ENCODE data around the gene SMYD3.

The SMYD3 gene

GRCh38 chr1:245938046-245938435 lies 569.0 kb downstream of the SMYD3 start:
- H3K4me1 Mint-ChIP-seq: peaks cover 14 to 21% of the 10 kb centered on the region in 2 donors
- ATAC-seq (replicated peaks) (no peak), DNase-seq (no peak)
- H3K27me3 Mint-ChIP-seq: no peaks in the 10 kb centered on the region
- no peak overlapping the region for H3K4me3 Mint-ChIP-seq
- no peaks in the 10 kb centered on the region for H3K9me3 Mint-ChIP-seq
- H3K27ac Mint-ChIP-seq: no peak overlapping the region
- peaks cover 0 to 3% of the 10 kb centered on the region in 2 donors for H3K36me3 Mint-ChIP-seq

- Mint-ChIP-seq H3K36me3 (peaks cover 0 to 3% of the 10 kb centered on the region in 2 donors), H3K27me3 (no peaks in the 10 kb centered on the region), H3K27ac (no peak overlapping the region), H3K4me3 (no peak overlapping the region), H3K4me1 (peaks cover 9 to 16% of the 10 kb centered on the region in 2 donors), H3K9me3 (no peaks in the 10 kb centered on the region)
- ATAC-seq (replicated peaks): no peak
- no peak for DNase-seq
Observed at GRCh38 chr1:245937316-245938045, 569.6 kb downstream of the SMYD3 start.

- H3K9me3 Mint-ChIP-seq: no peaks in the 10 kb centered on the region
- ATAC-seq (replicated peaks): no peak
Observed at GRCh38 chr1:245934409-245934808, 572.7 kb downstream of the SMYD3 start.

GRCh38 chr1:245933431-245934045 lies 573.5 kb downstream of the SMYD3 start:
- Mint-ChIP-seq H3K9me3 (no peaks in the 10 kb centered on the region), H3K27me3 (no peaks in the 10 kb centered on the region), H3K27ac (no peak overlapping the region), H3K4me3 (no peak overlapping the region), H3K36me3 (peaks cover 0 to 12% of the 10 kb centered on the region in 2 donors), H3K4me1 (no peaks in the 10 kb centered on the region)
- DNase-seq (no peak), ATAC-seq (replicated peaks) (no peak)

More at GRCh38 chr1:245934409-245934808, 572.7 kb downstream of the SMYD3 start:
- Mint-ChIP-seq H3K36me3 (peaks cover 0 to 7% of the 10 kb centered on the region in 2 donors), H3K27me3 (no peaks in the 10 kb centered on the region), H3K27ac (no peak overlapping the region), H3K4me1 (no peaks in the 10 kb centered on the region), H3K4me3 (no peak overlapping the region)
- no peak for DNase-seq

- Mint-ChIP-seq H3K27me3 (no peaks in the 10 kb centered on the region), H3K27ac (no peak overlapping the region), H3K4me3 (no peak overlapping the region), H3K4me1 (no peaks in the 10 kb centered on the region), H3K9me3 (no peaks in the 10 kb centered on the region), H3K36me3 (peaks cover 4 to 17% of the 10 kb centered on the region in 2 donors)
- DNase-seq (no peak), ATAC-seq (replicated peaks) (no peak)
Observed at GRCh38 chr1:245932302-245932972, 574.6 kb downstream of the SMYD3 start.

GRCh38 chr1:245931450-245931849 lies 575.6 kb downstream of the SMYD3 start:
- Mint-ChIP-seq H3K36me3 (peaks cover 6 to 19% of the 10 kb centered on the region in 2 donors), H3K27ac (no peak overlapping the region), H3K9me3 (no peaks in the 10 kb centered on the region), H3K4me3 (no peak overlapping the region), H3K27me3 (no peaks in the 10 kb centered on the region), H3K4me1 (no peaks in the 10 kb centered on the region)
- DNase-seq (no peak), ATAC-seq (replicated peaks) (no peak)

GRCh38 chr1:245929224-245929623 lies 577.9 kb downstream of the SMYD3 start:
- H3K4me3 Mint-ChIP-seq: no peak overlapping the region
- peaks cover 18 to 28% of the 10 kb centered on the region in 2 donors for H3K36me3 Mint-ChIP-seq
- no peak overlapping the region for H3K27ac Mint-ChIP-seq
- H3K9me3 Mint-ChIP-seq: no peaks in the 10 kb centered on the region
- DNase-seq (no peak), ATAC-seq (replicated peaks) (no peak)
- no peaks in the 10 kb centered on the region for H3K4me1 Mint-ChIP-seq
- no peaks in the 10 kb centered on the region for H3K27me3 Mint-ChIP-seq

- no peak overlapping the region for H3K4me3 Mint-ChIP-seq
- peaks cover 18 to 34% of the 10 kb centered on the region in 2 donors for H3K36me3 Mint-ChIP-seq
- H3K27ac Mint-ChIP-seq: no peak overlapping the region
- H3K4me1 Mint-ChIP-seq: peaks cover 0 to 3% of the 10 kb centered on the region in 2 donors
- no peaks in the 10 kb centered on the region for H3K27me3 Mint-ChIP-seq
- no peaks in the 10 kb centered on the region for H3K9me3 Mint-ChIP-seq
- DNase-seq (no peak), ATAC-seq (replicated peaks) (no peak)
Observed at GRCh38 chr1:245926888-245927287, 580.2 kb downstream of the SMYD3 start.

GRCh38 chr1:245923215-245923614 lies 583.9 kb downstream of the SMYD3 start:
- H3K27ac Mint-ChIP-seq: no peak overlapping the region
- peaks cover 4% of the 10 kb centered on the region in 2 donors for H3K9me3 Mint-ChIP-seq
- peaks cover 20 to 36% of the 10 kb centered on the region in 2 donors for H3K36me3 Mint-ChIP-seq
- no peak for ATAC-seq (replicated peaks)
- no peak overlapping the region for H3K4me3 Mint-ChIP-seq
- H3K27me3 Mint-ChIP-seq: no peaks in the 10 kb centered on the region
- no peak for DNase-seq
- peaks cover 0 to 3% of the 10 kb centered on the region in 2 donors for H3K4me1 Mint-ChIP-seq

GRCh38 chr1:245921417-245921816 lies 585.7 kb downstream of the SMYD3 start:
- Mint-ChIP-seq H3K27ac (no peak overlapping the region), H3K4me3 (no peak overlapping the region), H3K27me3 (no peaks in the 10 kb centered on the region), H3K4me1 (peaks cover 0 to 3% of the 10 kb centered on the region in 2 donors), H3K36me3 (peaks cover 15 to 35% of the 10 kb centered on the region in 2 donors), H3K9me3 (peaks cover 4 to 6% of the 10 kb centered on the region in 2 donors)
- ATAC-seq (replicated peaks) (no peak), DNase-seq (no peak)

- no peak for ATAC-seq (replicated peaks)
- H3K27me3 Mint-ChIP-seq: no peaks in the 10 kb centered on the region
- H3K4me1 Mint-ChIP-seq: no peaks in the 10 kb centered on the region
- H3K9me3 Mint-ChIP-seq: peaks cover 12 to 13% of the 10 kb centered on the region in 2 donors
- H3K27ac Mint-ChIP-seq: no peak overlapping the region
- peaks cover 18 to 34% of the 10 kb centered on the region in 2 donors for H3K36me3 Mint-ChIP-seq
- no peak for DNase-seq
- H3K4me3 Mint-ChIP-seq: no peak overlapping the region
Observed at GRCh38 chr1:245917403-245917802, 589.7 kb downstream of the SMYD3 start.

GRCh38 chr1:245915841-245916240 lies 591.2 kb downstream of the SMYD3 start:
- Mint-ChIP-seq H3K27ac (no peak overlapping the region), H3K4me3 (no peak overlapping the region), H3K27me3 (no peaks in the 10 kb centered on the region), H3K36me3 (peaks cover 21 to 34% of the 10 kb centered on the region in 2 donors), H3K9me3 (peaks cover 14 to 15% of the 10 kb centered on the region in 2 donors), H3K4me1 (no peaks in the 10 kb centered on the region)
- ATAC-seq (replicated peaks) (no peak), DNase-seq (no peak)

- peaks cover 13% of the 10 kb centered on the region in 2 donors for H3K9me3 Mint-ChIP-seq
- no peaks in the 10 kb centered on the region for H3K4me1 Mint-ChIP-seq
- no peaks in the 10 kb centered on the region for H3K27me3 Mint-ChIP-seq
- H3K36me3 Mint-ChIP-seq: peaks cover 19 to 30% of the 10 kb centered on the region in 2 donors
- ATAC-seq (replicated peaks) (no peak), DNase-seq (no peak)
- no peak overlapping the region for H3K4me3 Mint-ChIP-seq
- H3K27ac Mint-ChIP-seq: no peak overlapping the region
Observed at GRCh38 chr1:245915406-245915805, 591.7 kb downstream of the SMYD3 start.

- Mint-ChIP-seq H3K36me3 (peaks cover 22 to 23% of the 10 kb centered on the region in 2 donors), H3K9me3 (peaks cover 6 to 7% of the 10 kb centered on the region in 2 donors), H3K27me3 (no peaks in the 10 kb centered on the region), H3K4me1 (no peaks in the 10 kb centered on the region), H3K27ac (no peak overlapping the region), H3K4me3 (no peak overlapping the region)
- ATAC-seq (replicated peaks) (no peak), DNase-seq (no peak)
Observed at GRCh38 chr1:245908543-245908942, 598.5 kb downstream of the SMYD3 start.
